ENCODE measurements around the gene POLR3K.

DNA sequence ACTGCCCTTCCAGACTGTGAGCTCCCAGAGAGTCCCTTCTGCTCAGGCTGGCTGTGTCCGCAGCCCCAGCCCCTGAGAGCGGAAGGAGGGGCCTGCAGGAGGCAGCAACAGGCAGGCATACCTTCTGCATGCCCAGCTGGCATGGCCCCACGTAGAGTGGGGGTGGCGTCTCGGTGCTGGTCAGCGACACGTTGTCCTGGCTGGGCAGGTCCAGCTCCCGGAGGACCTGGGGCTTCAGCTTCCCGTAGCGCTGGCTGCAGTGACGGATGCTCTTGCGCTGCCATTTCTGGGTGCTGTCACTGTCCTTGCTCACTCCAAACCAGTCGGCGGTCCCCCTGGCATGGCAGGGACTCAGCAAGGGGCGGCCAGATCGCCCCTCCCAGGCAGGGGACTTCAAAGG lies 10.1 kb upstream of the POLR3K start:
- no peak for TF ChIP-seq POLR2AphosphoS2 (conservative IDR thresholded peaks at IDR 0.05; ENCODE audit: low read length)
- no peak for TF ChIP-seq RAD21 (conservative IDR thresholded peaks at IDR 0.05 in 1 of 2, IDR thresholded peaks at IDR 0.05 in 1 of 2)
- TF ChIP-seq, protein P1, sequence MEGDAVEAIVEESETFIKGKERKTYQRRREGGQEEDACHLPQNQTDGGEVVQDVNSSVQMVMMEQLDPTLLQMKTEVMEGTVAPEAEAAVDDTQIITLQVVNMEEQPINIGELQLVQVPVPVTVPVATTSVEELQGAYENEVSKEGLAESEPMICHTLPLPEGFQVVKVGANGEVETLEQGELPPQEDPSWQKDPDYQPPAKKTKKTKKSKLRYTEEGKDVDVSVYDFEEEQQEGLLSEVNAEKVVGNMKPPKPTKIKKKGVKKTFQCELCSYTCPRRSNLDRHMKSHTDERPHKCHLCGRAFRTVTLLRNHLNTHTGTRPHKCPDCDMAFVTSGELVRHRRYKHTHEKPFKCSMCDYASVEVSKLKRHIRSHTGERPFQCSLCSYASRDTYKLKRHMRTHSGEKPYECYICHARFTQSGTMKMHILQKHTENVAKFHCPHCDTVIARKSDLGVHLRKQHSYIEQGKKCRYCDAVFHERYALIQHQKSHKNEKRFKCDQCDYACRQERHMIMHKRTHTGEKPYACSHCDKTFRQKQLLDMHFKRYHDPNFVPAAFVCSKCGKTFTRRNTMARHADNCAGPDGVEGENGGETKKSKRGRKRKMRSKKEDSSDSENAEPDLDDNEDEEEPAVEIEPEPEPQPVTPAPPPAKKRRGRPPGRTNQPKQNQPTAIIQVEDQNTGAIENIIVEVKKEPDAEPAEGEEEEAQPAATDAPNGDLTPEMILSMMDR (IDR thresholded peaks at IDR 0.05), result no peak
- TF ChIP-seq GATA3 (IDR thresholded peaks at IDR 0.05; ENCODE audit: borderline replicate concordance), result no peak
- TF ChIP-seq HOXB5 (CRISPR knock-in tag; IDR thresholded peaks at IDR 0.05), result no peak
- TF ChIP-seq, protein P2, sequence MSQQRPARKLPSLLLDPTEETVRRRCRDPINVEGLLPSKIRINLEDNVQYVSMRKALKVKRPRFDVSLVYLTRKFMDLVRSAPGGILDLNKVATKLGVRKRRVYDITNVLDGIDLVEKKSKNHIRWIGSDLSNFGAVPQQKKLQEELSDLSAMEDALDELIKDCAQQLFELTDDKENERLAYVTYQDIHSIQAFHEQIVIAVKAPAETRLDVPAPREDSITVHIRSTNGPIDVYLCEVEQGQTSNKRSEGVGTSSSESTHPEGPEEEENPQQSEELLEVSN (IDR thresholded peaks at IDR 0.05; ENCODE audit: borderline replicate concordance, low read depth), result no peak
- no peak for TF ChIP-seq POLR2A (IDR thresholded peaks at IDR 0.05; ENCODE audit: low read length)
- TF ChIP-seq, protein P3, sequence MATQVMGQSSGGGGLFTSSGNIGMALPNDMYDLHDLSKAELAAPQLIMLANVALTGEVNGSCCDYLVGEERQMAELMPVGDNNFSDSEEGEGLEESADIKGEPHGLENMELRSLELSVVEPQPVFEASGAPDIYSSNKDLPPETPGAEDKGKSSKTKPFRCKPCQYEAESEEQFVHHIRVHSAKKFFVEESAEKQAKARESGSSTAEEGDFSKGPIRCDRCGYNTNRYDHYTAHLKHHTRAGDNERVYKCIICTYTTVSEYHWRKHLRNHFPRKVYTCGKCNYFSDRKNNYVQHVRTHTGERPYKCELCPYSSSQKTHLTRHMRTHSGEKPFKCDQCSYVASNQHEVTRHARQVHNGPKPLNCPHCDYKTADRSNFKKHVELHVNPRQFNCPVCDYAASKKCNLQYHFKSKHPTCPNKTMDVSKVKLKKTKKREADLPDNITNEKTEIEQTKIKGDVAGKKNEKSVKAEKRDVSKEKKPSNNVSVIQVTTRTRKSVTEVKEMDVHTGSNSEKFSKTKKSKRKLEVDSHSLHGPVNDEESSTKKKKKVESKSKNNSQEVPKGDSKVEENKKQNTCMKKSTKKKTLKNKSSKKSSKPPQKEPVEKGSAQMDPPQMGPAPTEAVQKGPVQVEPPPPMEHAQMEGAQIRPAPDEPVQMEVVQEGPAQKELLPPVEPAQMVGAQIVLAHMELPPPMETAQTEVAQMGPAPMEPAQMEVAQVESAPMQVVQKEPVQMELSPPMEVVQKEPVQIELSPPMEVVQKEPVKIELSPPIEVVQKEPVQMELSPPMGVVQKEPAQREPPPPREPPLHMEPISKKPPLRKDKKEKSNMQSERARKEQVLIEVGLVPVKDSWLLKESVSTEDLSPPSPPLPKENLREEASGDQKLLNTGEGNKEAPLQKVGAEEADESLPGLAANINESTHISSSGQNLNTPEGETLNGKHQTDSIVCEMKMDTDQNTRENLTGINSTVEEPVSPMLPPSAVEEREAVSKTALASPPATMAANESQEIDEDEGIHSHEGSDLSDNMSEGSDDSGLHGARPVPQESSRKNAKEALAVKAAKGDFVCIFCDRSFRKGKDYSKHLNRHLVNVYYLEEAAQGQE (IDR thresholded peaks at IDR 0.05), result no peak
